HepG2 (cell line): ENCODE results near the gene MCF2L. TPM values are rescaled to one million over a fixed set of nuclear protein-coding genes. Genes with fewer than 3 reads are reported as not detected.
A peak's percentile ranks its signal among the peaks of the same experiment; 100 is the strongest.

ENCODE experiments used
- HES4 ChIP-seq: sonication (generic); formaldehyde crosslinking; IDR thresholded peaks from 2 replicates; pipeline ENCODE4 v1.9.0; 2021; ENCODE audit warnings: mild to moderate bottlenecking, missing genetic modification reagents, borderline replicate concordance
- JUND ChIP-seq: sonication (generic); formaldehyde crosslinking; IDR thresholded peaks from 2 replicates; pipeline ENCODE4 v1.8.0; 2022; ENCODE audit warnings: mild to moderate bottlenecking, missing genetic modification reagents
- MAF1 ChIP-seq: sonication (generic); formaldehyde crosslinking; IDR thresholded peaks from 2 replicates; pipeline ENCODE4 v1.5.0; 2020; ENCODE audit warnings: missing genetic modification reagents, borderline replicate concordance
- MED1 ChIP-seq: sonication (generic); formaldehyde crosslinking; IDR thresholded peaks from 2 replicates; pipeline ENCODE4 v1.4.0; 2020; ENCODE audit warnings: missing genetic modification reagents
- PCBP1 ChIP-seq: fragments of 200-400 bp; formaldehyde crosslinking; IDR thresholded peaks from 2 replicates; pipeline ENCODE4 v1.6.1; 2017; ENCODE audit warnings: mild to moderate bottlenecking, low read depth, low read length, borderline replicate concordance
- SALL2 ChIP-seq: sonication (generic); formaldehyde crosslinking; IDR thresholded peaks from 2 replicates; pipeline ENCODE4 v1.8.1; 2023; ENCODE audit warnings: mild to moderate bottlenecking, missing genetic modification reagents, inconsistent platforms
- ZNF326 ChIP-seq: sonication (generic); formaldehyde crosslinking; IDR thresholded peaks from 2 replicates; pipeline ENCODE4 v1.4.0; 2020; ENCODE audit warnings: missing genetic modification reagents, borderline replicate concordance
- ZNF577 ChIP-seq: sonication (generic); formaldehyde crosslinking; IDR thresholded peaks from 2 replicates; pipeline ENCODE4 v1.4.0; 2020; ENCODE audit warnings: mild to moderate bottlenecking, low read depth, missing genetic modification reagents, borderline replicate concordance
- ZNF780A ChIP-seq: sonication (generic); formaldehyde crosslinking; IDR thresholded peaks from 2 replicates; pipeline ENCODE4 v1.8.0; 2022; ENCODE audit warnings: mild to moderate bottlenecking, missing genetic modification reagents, moderate library complexity
- ZNF788 ChIP-seq: sonication (generic); formaldehyde crosslinking; IDR thresholded peaks from 2 replicates; pipeline ENCODE4 v1.5.0; 2020; ENCODE audit warnings: mild to moderate bottlenecking, missing genetic modification reagents, borderline replicate concordance
- ZSCAN9 ChIP-seq: IDR thresholded peaks from 2 replicates; pipeline ENCODE4 v1.6.1; 2016; ENCODE audit warnings: borderline replicate concordance
- polyA plus RNA-seq, 8 experiments: library from polyadenylated mRNA; depleted of rRNA in 3 of 8; stranded (reverse) in 7 of 8; unstranded in 1 of 8; fragments of >200 nt; fragmentation: Illumina TruSeq in 4 of 8; extraction: Trizol in 4 of 8; gene quantifications; 2 replicates each; pipeline versions ENCODE4 v1.2.1 to v1.2.3, GENCODE V29; 2011 to 2016; ENCODE audit warnings: low read depth in 4 of 8, missing spikeins in 1 of 8, mixed read lengths in 1 of 8; ENCODE audit not compliant: insufficient read depth in 1 of 8
- total RNA-seq, 5 experiments: library from RNA; depleted of rRNA; stranded (reverse); fragments of >200 nt; fragmentation: Illumina TruSeq; extraction: Trizol; gene quantifications; 2 replicates each; pipeline ENCODE4 v1.2.3, GENCODE V29; 2016; ENCODE audit warnings: low read depth in 1 of 5
- TF ChIP-seq, protein P1 (sequence below): sonication (generic); formaldehyde crosslinking; IDR thresholded peaks from 2 replicates; pipeline ENCODE4 v1.4.0; 2020; ENCODE audit warnings: missing genetic modification reagents
- TF ChIP-seq, protein P2 (sequence below): sonication (generic); formaldehyde crosslinking; IDR thresholded peaks from 2 replicates; pipeline ENCODE4 v1.4.0; 2020; ENCODE audit warnings: mild to moderate bottlenecking, missing genetic modification reagents
- TF ChIP-seq, protein P3 (sequence below): sonication (generic); formaldehyde crosslinking; IDR thresholded peaks from 2 replicates; pipeline ENCODE4 v1.9.0; 2021; ENCODE audit warnings: missing genetic modification reagents, mild to moderate bottlenecking, borderline replicate concordance

The MCF2L gene
- total and polyA plus RNA-seq, 2 of the 13 experiments (the other 11 are each of a cell fraction or from before 2014, with no cell fraction given), result 19.4 to 28.4 TPM

DNA sequence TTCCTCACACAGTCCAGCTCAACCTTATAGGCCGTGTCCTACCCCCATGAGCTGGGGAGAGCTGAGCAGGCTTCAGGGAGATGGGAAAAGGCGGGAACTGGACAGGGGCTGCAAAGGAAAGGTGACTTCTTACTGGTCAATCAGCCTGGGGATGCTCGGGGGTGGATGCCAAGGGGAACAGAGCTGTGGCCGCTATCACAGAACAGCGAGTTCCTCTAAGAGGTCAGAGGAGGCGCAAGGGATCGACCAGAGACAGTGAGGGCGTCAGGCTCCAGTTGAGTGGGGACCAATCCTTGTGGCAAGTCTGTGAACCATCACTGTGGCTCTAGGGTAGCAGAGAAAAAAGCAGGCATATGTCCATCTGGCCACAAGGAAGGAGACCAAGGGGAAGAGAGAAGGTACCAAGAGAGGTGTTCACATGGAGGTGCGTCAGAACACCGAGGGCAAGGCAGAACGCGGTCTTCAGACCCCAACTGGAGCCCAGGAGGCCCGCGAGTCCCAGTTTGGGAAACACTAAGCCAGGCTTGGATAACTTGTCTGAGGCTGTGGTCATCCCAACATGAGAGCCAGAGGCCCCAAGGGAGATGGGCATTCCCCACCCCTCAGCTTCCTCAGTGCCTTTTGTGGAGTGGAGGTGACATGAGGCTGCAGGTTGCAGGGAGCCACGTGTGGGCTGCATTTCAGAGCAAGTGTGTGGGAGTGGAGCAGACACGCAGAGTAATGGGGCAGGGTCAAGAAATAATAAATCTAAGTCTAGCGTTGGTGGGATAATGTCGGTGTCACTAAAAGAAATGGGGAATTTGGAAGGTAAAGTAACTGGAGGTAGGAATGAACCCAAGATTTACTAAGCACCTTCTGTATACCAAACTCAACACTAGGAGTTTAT lies 157.5 kb downstream of the MCF2L start (continued):
- TF ChIP-seq, protein P1, sequence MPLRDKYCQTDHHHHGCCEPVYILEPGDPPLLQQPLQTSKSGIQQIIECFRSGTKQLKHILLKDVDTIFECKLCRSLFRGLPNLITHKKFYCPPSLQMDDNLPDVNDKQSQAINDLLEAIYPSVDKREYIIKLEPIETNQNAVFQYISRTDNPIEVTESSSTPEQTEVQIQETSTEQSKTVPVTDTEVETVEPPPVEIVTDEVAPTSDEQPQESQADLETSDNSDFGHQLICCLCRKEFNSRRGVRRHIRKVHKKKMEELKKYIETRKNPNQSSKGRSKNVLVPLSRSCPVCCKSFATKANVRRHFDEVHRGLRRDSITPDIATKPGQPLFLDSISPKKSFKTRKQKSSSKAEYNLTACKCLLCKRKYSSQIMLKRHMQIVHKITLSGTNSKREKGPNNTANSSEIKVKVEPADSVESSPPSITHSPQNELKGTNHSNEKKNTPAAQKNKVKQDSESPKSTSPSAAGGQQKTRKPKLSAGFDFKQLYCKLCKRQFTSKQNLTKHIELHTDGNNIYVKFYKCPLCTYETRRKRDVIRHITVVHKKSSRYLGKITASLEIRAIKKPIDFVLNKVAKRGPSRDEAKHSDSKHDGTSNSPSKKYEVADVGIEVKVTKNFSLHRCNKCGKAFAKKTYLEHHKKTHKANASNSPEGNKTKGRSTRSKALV (CRISPR knock-in tag), result no peak
- no peak for TF ChIP-seq MAF1 (CRISPR knock-in tag)
- TF ChIP-seq, protein P2, sequence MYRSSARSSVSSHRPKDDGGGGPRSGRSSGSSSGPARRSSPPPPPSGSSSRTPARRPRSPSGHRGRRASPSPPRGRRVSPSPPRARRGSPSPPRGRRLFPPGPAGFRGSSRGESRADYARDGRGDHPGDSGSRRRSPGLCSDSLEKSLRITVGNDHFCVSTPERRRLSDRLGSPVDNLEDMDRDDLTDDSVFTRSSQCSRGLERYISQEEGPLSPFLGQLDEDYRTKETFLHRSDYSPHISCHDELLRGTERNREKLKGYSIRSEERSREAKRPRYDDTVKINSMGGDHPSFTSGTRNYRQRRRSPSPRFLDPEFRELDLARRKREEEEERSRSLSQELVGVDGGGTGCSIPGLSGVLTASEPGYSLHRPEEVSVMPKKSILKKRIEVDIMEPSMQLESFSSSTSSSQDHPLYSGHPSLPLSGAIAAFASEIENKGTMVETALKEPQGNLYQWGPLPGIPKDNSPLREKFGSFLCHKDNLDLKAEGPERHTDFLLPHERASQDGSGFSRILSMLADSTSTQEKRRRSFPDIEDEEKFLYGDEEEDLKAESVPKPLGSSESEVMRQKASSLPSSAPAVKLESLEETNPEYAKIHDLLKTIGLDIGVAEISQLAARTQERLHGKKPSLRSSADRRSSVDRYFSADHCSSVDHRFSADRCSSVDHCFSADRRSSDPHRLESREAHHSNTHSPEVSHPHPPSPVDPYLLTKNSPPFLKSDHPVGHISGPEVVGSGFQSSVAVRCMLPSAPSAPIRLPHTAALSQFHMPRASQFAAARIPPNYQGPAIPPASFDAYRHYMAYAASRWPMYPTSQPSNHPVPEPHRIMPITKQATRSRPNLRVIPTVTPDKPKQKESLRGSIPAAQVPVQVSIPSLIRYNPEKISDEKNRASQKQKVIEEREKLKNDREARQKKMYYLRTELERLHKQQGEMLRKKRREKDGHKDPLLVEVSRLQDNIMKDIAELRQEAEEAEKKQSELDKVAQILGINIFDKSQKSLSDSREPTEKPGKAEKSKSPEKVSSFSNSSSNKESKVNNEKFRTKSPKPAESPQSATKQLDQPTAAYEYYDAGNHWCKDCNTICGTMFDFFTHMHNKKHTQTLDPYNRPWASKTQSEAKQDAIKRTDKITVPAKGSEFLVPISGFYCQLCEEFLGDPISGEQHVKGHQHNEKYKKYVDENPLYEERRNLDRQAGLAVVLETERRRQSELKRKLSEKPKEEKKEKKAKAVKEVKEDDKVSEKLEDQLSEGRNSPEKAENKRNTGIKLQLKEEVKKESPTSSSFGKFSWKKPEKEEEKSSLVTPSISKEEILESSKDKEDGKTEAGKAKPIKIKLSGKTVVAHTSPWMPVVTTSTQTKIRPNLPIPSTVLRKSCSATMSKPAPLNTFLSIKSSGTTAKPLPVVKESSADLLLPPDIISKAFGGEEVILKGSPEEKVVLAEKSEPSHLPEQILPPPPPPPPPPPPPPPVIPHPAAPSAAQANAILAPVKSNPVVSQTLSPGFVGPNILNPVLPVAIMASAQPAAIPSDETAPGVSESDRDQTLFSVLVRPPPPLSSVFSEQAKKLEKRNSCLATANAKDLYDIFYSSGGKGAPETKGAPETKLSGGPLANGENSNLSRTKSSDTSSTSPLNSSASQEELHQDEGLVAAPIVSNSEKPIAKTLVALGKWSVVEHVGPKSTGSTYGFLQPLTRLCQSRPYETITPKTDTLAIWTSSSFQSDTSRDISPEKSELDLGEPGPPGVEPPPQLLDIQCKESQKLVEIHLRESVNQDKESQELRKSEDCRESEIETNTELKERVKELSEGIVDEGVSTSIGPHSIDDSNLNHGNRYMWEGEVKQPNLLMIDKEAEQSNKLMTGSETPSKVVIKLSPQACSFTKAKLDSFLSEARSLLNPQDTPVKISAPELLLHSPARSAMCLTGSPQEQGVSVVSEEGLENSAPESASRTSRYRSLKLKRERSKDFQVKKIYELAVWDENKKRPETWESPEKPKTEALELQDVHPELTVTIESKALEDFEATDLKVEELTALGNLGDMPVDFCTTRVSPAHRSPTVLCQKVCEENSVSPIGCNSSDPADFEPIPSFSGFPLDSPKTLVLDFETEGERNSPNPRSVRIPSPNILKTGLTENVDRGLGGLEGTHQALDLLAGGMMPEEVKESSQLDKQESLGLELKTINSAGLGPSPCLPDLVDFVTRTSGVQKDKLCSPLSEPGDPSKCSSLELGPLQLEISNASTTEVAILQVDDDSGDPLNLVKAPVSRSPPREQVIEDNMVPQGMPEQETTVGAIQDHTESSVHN (CRISPR knock-in tag), result no peak
- TF ChIP-seq, protein P3, sequence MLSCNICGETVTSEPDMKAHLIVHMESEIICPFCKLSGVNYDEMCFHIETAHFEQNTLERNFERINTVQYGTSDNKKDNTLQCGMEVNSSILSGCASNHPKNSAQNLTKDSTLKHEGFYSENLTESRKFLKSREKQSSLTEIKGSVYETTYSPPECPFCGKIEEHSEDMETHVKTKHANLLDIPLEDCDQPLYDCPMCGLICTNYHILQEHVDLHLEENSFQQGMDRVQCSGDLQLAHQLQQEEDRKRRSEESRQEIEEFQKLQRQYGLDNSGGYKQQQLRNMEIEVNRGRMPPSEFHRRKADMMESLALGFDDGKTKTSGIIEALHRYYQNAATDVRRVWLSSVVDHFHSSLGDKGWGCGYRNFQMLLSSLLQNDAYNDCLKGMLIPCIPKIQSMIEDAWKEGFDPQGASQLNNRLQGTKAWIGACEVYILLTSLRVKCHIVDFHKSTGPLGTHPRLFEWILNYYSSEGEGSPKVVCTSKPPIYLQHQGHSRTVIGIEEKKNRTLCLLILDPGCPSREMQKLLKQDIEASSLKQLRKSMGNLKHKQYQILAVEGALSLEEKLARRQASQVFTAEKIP (CRISPR knock-in tag), result no peak
- TF ChIP-seq PCBP1, result no peak
- TF ChIP-seq HES4, result no peak
- TF ChIP-seq JUND (CRISPR knock-in tag), result no peak
- TF ChIP-seq SALL2 (CRISPR knock-in tag), result no peak
- TF ChIP-seq ZNF788 (CRISPR knock-in tag), result no peak
- TF ChIP-seq MED1 (CRISPR knock-in tag), result 0 out of 2 replicates have a peak, but pooled peaks have one; percentile 11
- 0 out of 2 replicates have a peak, but pooled peaks have one; percentile 33 for TF ChIP-seq ZNF326 (CRISPR knock-in tag)
- no peak for TF ChIP-seq ZSCAN9 (CRISPR knock-in tag)
- TF ChIP-seq ZNF577, result no peak
- no peak for TF ChIP-seq ZNF780A (CRISPR knock-in tag)
